Stimulated activated CD8-positive, alpha-beta memory T cell treated with anti-CD3 and anti-CD28 coated beads, Interleukin-7, amount 100 ng/mL, for 48 hours (primary cell): ENCODE data around the gene TERB1.
A peak's percentile ranks its signal among the peaks of the same experiment; 100 is the strongest.
"Not testable (repeated sequence)": the region's sequence is repeated elsewhere in the genome, so short reads cannot be mapped to it uniquely, and the experiment has no call there.

Experiments used
- DNase-seq, 2 donors: peaks; one replicate each; pipeline ENCODE4 v3.0.0-alpha.2; 2020; ENCODE audit warnings: low read depth in 1 of 2; ENCODE audit errors: extremely low read depth in 1 of 2

TERB1 gene

GRCh38 chr16:66830422-66831404 lies 29.3 kb upstream of the TERB1 start, which contains the start of gene NAE1:
NAE1 (minus strand) TSS chr16:66830976; CDS start chr16:66830899, 77 bp downstream.
- DNase-seq: peak; percentile 73 to 82

GRCh38 chr16:66824006-66824405 lies 22.6 kb upstream of the TERB1 start:
- no peak for DNase-seq

GRCh38 chr16:66814734-66815133 lies 13.3 kb upstream of the TERB1 start:
- DNase-seq: no peak

GRCh38 chr16:66811043-66811442 lies 9.7 kb upstream of the TERB1 start:
- no peak for DNase-seq

GRCh38 chr16:66810391-66810790 lies 9.0 kb upstream of the TERB1 start:
- DNase-seq: no peak

- DNase-seq: no peak
Measured at GRCh38 chr16:66809765-66810164, 8.4 kb upstream of the TERB1 start.

- no peak for DNase-seq
Measured at GRCh38 chr16:66802159-66802558, 775 bp upstream of the TERB1 start.

GRCh38 chr16:66800856-66801255 lies 528 bp downstream of the TERB1 start:
- no peak for DNase-seq

- no peak for DNase-seq
Measured at GRCh38 chr16:66798161-66798560, 3.2 kb downstream of the TERB1 start.

- not testable (repeated sequence) for DNase-seq
Measured at GRCh38 chr16:66793984-66794383, 7.4 kb downstream of the TERB1 start.

- DNase-seq: no peak
Measured at GRCh38 chr16:66790130-66790733, 11.2 kb downstream of the TERB1 start.

- DNase-seq: no peak
Measured at GRCh38 chr16:66787427-66787826, 14.0 kb downstream of the TERB1 start.

GRCh38 chr16:66786551-66786950 lies 14.8 kb downstream of the TERB1 start:
- no peak for DNase-seq

- DNase-seq: no peak
Measured at GRCh38 chr16:66776457-66776856, 24.9 kb downstream of the TERB1 start.

- no peak for DNase-seq
Measured at GRCh38 chr16:66774981-66775380, 26.4 kb downstream of the TERB1 start.

GRCh38 chr16:66758086-66758485 lies 43.3 kb downstream of the TERB1 start:
- no peak for DNase-seq

- DNase-seq: no peak
Measured at GRCh38 chr16:66754819-66755218, 46.6 kb downstream of the TERB1 start.

GRCh38 chr16:66754211-66754610 lies 47.2 kb downstream of the TERB1 start:
- no peak for DNase-seq

- no peak for DNase-seq
Measured at GRCh38 chr16:66752958-66753357, 48.4 kb downstream of the TERB1 start.

GRCh38 chr16:66752379-66752778 lies 49.0 kb downstream of the TERB1 start:
- no peak for DNase-seq

- no peak for DNase-seq
Measured at GRCh38 chr16:66751992-66752322, 49.4 kb downstream of the TERB1 start.

- peak; percentile 66 for DNase-seq
Measured at GRCh38 chr16:66751303-66751991, 49.9 kb downstream of the TERB1 start, which contains the start of gene DYNC1LI2. DYNC1LI2 (minus strand) TSS chr16:66751609; CDS start chr16:66751591, 18 bp downstream.
